GM23338 (cell line): ENCODE data around the gene RAD18. TPM values are rescaled to one million over a fixed set of nuclear protein-coding genes. Genes with fewer than 3 reads are reported as not detected.

Experiments used
- ATAC-seq: fragments of 200-7000 bp; cut with Tn5 transposase; 3 replicates; pipeline ENCODE4 v1.9.1; 2020
- DNase-seq: peaks from one replicate; pipeline ENCODE4 v3.0.0-alpha.2; 2015; ENCODE audit warnings: low spot score
- H2AFZ ChIP-seq: fragments of 200-600 bp; sonication (generic); 2 replicates; pipeline ENCODE4 v1.8.0; 2016; ENCODE audit warnings: antibody characterized with exemption, mild to moderate bottlenecking, moderate library complexity
- H3F3A ChIP-seq: fragments of 200-600 bp; sonication (generic); replicated peaks from 2 replicates; pipeline ENCODE4 v1.8.0; 2017; ENCODE audit warnings: antibody characterized with exemption, mixed run types, low read depth
- H3K27ac ChIP-seq: fragments of 200-600 bp; sonication (generic); 2 replicates; pipeline ENCODE4 v1.6.1; 2016; ENCODE audit warnings: low read depth
- H3K27me3 ChIP-seq: fragments of 200-600 bp; sonication (generic); 2 replicates; pipeline ENCODE4 v1.8.0; 2016; ENCODE audit warnings: mild to moderate bottlenecking, mixed run types, moderate library complexity; ENCODE audit not compliant: insufficient read depth
- H3K36me3 ChIP-seq: fragments of 200-600 bp; sonication (generic); 2 replicates; pipeline ENCODE4 v1.8.0; 2016; ENCODE audit warnings: mild to moderate bottlenecking; ENCODE audit not compliant: insufficient read depth
- H3K4me1 ChIP-seq: fragments of 200-600 bp; sonication (generic); 2 replicates; pipeline ENCODE4 v1.8.0; 2016; ENCODE audit warnings: mild to moderate bottlenecking, moderate library complexity; ENCODE audit not compliant: insufficient read depth
- H3K4me2 ChIP-seq: fragments of 200-600 bp; sonication (generic); 2 replicates; pipeline ENCODE4 v1.7.1; 2017; ENCODE audit warnings: mixed run types
- H3K4me3 ChIP-seq: fragments of 200-600 bp; sonication (generic); 2 replicates; pipeline ENCODE4 v1.6.1; 2016; ENCODE audit warnings: mixed run types
- H3K79me2 ChIP-seq: fragments of 200-600 bp; sonication (generic); replicated peaks from 2 replicates; pipeline ENCODE4 v1.8.0; 2017; ENCODE audit warnings: mild to moderate bottlenecking; ENCODE audit not compliant: insufficient read depth
- H3K9me2 ChIP-seq: fragments of 200-600 bp; sonication (generic); 2 replicates; pipeline ENCODE4 v1.8.0; 2017; ENCODE audit not compliant: insufficient read depth
- H4K20me1 ChIP-seq: fragments of 200-600 bp; sonication (generic); replicated peaks from 2 replicates; pipeline ENCODE4 v1.8.0; 2017; ENCODE audit warnings: mild to moderate bottlenecking; ENCODE audit not compliant: insufficient read depth
- H3K27ac Mint-ChIP-seq: 2 replicates; pipeline ENCODE4 v1.8.0; 2020; ENCODE audit warnings: inconsistent platforms, mild to moderate bottlenecking, moderate library complexity, mixed read lengths
- H3K27me3 Mint-ChIP-seq: 3 replicates; pipeline ENCODE4 v1.8.0; 2022; ENCODE audit warnings: low read depth, mild to moderate bottlenecking, moderate library complexity, mixed read lengths, inconsistent platforms; ENCODE audit not compliant: insufficient read depth, poor library complexity
- H3K36me3 Mint-ChIP-seq: 3 replicates; pipeline ENCODE4 v1.8.0; 2021; ENCODE audit warnings: low read depth, mild to moderate bottlenecking, inconsistent platforms, moderate library complexity, mixed read lengths
- H3K4me1 Mint-ChIP-seq: 3 replicates; pipeline ENCODE4 v1.8.0; 2020; ENCODE audit warnings: mild to moderate bottlenecking, inconsistent platforms, mixed read lengths
- H3K4me3 Mint-ChIP-seq: 3 replicates; pipeline ENCODE4 v1.8.0; 2021; ENCODE audit warnings: moderate library complexity, mild to moderate bottlenecking, inconsistent platforms, mixed read lengths
- H3K9me3 Mint-ChIP-seq: 3 replicates; pipeline ENCODE4 v1.8.0; 2020; ENCODE audit warnings: moderate library complexity, mild to moderate bottlenecking, inconsistent platforms, mixed read lengths
- CREB1 ChIP-seq: fragments of 250-450 bp; sonication (Bioruptor Pico); IDR thresholded peaks from 2 replicates; pipeline ENCODE4 v1.5.0; 2020; ENCODE audit warnings: low read depth, mild to moderate bottlenecking, moderate library complexity
- CTCF ChIP-seq, 2 experiments: fragments of 200-600 bp in 1 of 2; sonication (generic) in 1 of 2; conservative IDR thresholded peaks; 2 replicates each; pipeline versions ENCODE4 v1.5.1 to v1.6.1; 2016 to 2017; ENCODE audit warnings: antibody characterized with exemption in 2 of 2, low read depth in 2 of 2, mild to moderate bottlenecking in 2 of 2, moderate library complexity in 1 of 2
- ETS1 ChIP-seq: IDR thresholded peaks from 2 replicates; pipeline ENCODE4 v1.6.1; 2016; ENCODE audit warnings: antibody characterized with exemption
- EZH2 ChIP-seq: fragments of 200-600 bp; sonication (generic); IDR thresholded peaks from one replicate; pipeline ENCODE4 v1.8.0; 2017; ENCODE audit warnings: antibody characterized with exemption, mild to moderate bottlenecking, low read depth; ENCODE audit not compliant: unreplicated experiment
- EZH2phosphoT487 ChIP-seq: fragments of 200-600 bp; sonication (generic); IDR thresholded peaks from one replicate; pipeline ENCODE4 v1.8.1; 2018; ENCODE audit warnings: antibody characterized with exemption; ENCODE audit not compliant: unreplicated experiment
- JUNB ChIP-seq: IDR thresholded peaks from one replicate; pipeline ENCODE4 v1.6.1; 2016; ENCODE audit warnings: antibody characterized with exemption; ENCODE audit not compliant: unreplicated experiment
- NANOG ChIP-seq: IDR thresholded peaks from 2 replicates; pipeline ENCODE4 v1.6.1; 2016; ENCODE audit warnings: antibody characterized with exemption, borderline replicate concordance
- POLR2AphosphoS5 ChIP-seq: IDR thresholded peaks from 2 replicates; pipeline ENCODE4 v1.6.1; 2016; ENCODE audit warnings: antibody characterized with exemption, low read depth
- REST ChIP-seq: IDR thresholded peaks from one replicate; pipeline ENCODE4 v1.6.1; 2018; ENCODE audit warnings: antibody characterized with exemption; ENCODE audit not compliant: unreplicated experiment
- STAT1 ChIP-seq: IDR thresholded peaks from one replicate; pipeline ENCODE4 v1.6.1; 2016; ENCODE audit warnings: antibody characterized with exemption; ENCODE audit not compliant: unreplicated experiment
- ZNF114 ChIP-seq: fragments of 250-450 bp; sonication (Bioruptor Pico); IDR thresholded peaks from 2 replicates; pipeline ENCODE4 v1.5.0; 2020; ENCODE audit warnings: mild to moderate bottlenecking, moderate library complexity
- ZNF331 ChIP-seq: fragments of 250-450 bp; sonication (Bioruptor Pico); IDR thresholded peaks from 2 replicates; pipeline ENCODE4 v1.5.0; 2020; ENCODE audit warnings: low read depth, mild to moderate bottlenecking, moderate library complexity
- ZNF462 ChIP-seq: fragments of 250-450 bp; sonication (Bioruptor Pico); IDR thresholded peaks from 2 replicates; pipeline ENCODE4 v1.5.0; 2020; ENCODE audit warnings: mild to moderate bottlenecking, moderate library complexity
- polyA plus RNA-seq: library from polyadenylated mRNA; unstranded; fragments of >200 nt; fragmentation: Nextera tagmentation; extraction: Ambion mirVana; gene quantifications from 2 replicates; pipeline ENCODE4 v1.2.1, GENCODE V29; 2016
- total RNA-seq: library from RNA; depleted of rRNA; stranded (reverse); fragments of >200 nt; shearing (Covaris generic); gene quantifications from 2 replicates; pipeline ENCODE4 v1.2.3, GENCODE V29; 2014

The RAD18 gene
- total and polyA plus RNA-seq, 2 experiments from 2014 or later, result 25.4 to 40.1 TPM

- no peak for TF ChIP-seq EZH2
- TF ChIP-seq ZNF331, result no peak
- TF ChIP-seq ZNF114 (CRISPR knock-in tag), result no peak
- no peak for TF ChIP-seq POLR2AphosphoS5
- TF ChIP-seq STAT1, result no peak
- no peak for TF ChIP-seq ETS1
- no peak for TF ChIP-seq CREB1 (CRISPR knock-in tag)
- no peak for TF ChIP-seq REST
- no peak for TF ChIP-seq ZNF462 (CRISPR knock-in tag)
- no peak for TF ChIP-seq CTCF (conservative IDR thresholded peaks at IDR 0.05; ENCODE audit: low read depth in 2 of 2)
- TF ChIP-seq EZH2phosphoT487, result no peak
- no peak for TF ChIP-seq NANOG
- no peak for TF ChIP-seq JUNB
- Mint-ChIP-seq H3K36me3 (no peaks in the 10 kb centered on the region), H3K27ac (no peak overlapping the region), H3K9me3 (no peaks in the 10 kb centered on the region), H3K27me3 (peaks cover 3% of the 10 kb centered on the region), H3K4me1 (peaks cover 7% of the 10 kb centered on the region; the same call in 2 of the 3 replicates), H3K4me3 (no peak overlapping the region)
- Histone ChIP-seq H3K4me2 (no peak overlapping the region), H3K9me2 (peaks cover 3% of the 10 kb centered on the region; the same call in 1 of the 2 replicates), H3K27me3 (no peaks in the 10 kb centered on the region), H2AFZ (no peak overlapping the region), H3F3A (no peaks in the 10 kb centered on the region), H3K36me3 (no peaks in the 10 kb centered on the region; the same call in 1 of the 2 replicates), H3K4me1 (peaks cover 9% of the 10 kb centered on the region; the same call in 1 of the 2 replicates), H3K4me3 (no peak overlapping the region), H3K27ac (no peak overlapping the region), H4K20me1 (no peaks in the 10 kb centered on the region), H3K79me2 (no peaks in the 10 kb centered on the region)
- DNase-seq (no peak), ATAC-seq (peak; percentile 28; the same call in 2 of the 3 replicates)
These were observed 121.0 kb downstream of the RAD18 start for GRCh38 chr3:8842293-8842692.
